ENCODE results near the gene CDKAL1. TPM values are rescaled to one million over a fixed set of nuclear protein-coding genes. Genes with fewer than 3 reads are reported as not detected.

CDKAL1 gene
- total RNA-seq, 2 donors from 2014 or later, result 23.5 to 26.4 TPM

- no peak for TF ChIP-seq CTCF (conservative IDR thresholded peaks at IDR 0.05)
- no peaks in the 10 kb centered on the region for H3K27me3 Mint-ChIP-seq (ENCODE audit: insufficient read depth)
- no peak for DNase-seq
- H3K36me3 Mint-ChIP-seq (ENCODE audit: low read depth), result peaks cover 8% of the 10 kb centered on the region
- no peak overlapping the region for H3K27ac Mint-ChIP-seq
- H3K4me1 Mint-ChIP-seq, result peaks cover 9% of the 10 kb centered on the region
- no peaks in the 10 kb centered on the region for H3K36me3 ChIP-seq (ENCODE audit: control insufficient read depth, insufficient read depth, low read length)
- no peaks in the 10 kb centered on the region for H3K27me3 ChIP-seq (ENCODE audit: control insufficient read depth, insufficient read depth, low read length, poor library complexity, severe bottlenecking)
- H3K4me3 Mint-ChIP-seq, result no peak overlapping the region
- H3K4me1 ChIP-seq (ENCODE audit: control insufficient read depth, insufficient read depth, low read length), result peaks cover 3% of the 10 kb centered on the region
- 84 to 100% methylated on average over 1 to 3 of the region's 3 CpGs for WGBS, 2 experiments (ENCODE audit: insufficient coverage in 1 of 2, insufficient read length in 1 of 2)
- H3K9me3 ChIP-seq (ENCODE audit: control insufficient read depth, low read length), result no peaks in the 10 kb centered on the region
- no peak overlapping the region for H3K9ac ChIP-seq (ENCODE audit: extremely low read depth, low read length, poor library complexity, severe bottlenecking)
- H3K4me3 ChIP-seq (ENCODE audit: low read length), result no peak overlapping the region
- peaks cover 4% of the 10 kb centered on the region for H3K9me3 Mint-ChIP-seq
- no peak overlapping the region for H3K27ac ChIP-seq (ENCODE audit: low read depth, low read length)
Measured at GRCh38 chr6:20569000-20569610, 34.8 kb downstream of the CDKAL1 start.

- Histone ChIP-seq H3K9ac (ENCODE audit: extremely low read depth, low read length, poor library complexity, severe bottlenecking) (no peak overlapping the region), H3K4me1 (ENCODE audit: control insufficient read depth, insufficient read depth, low read length) (peaks cover 10% of the 10 kb centered on the region), H3K27me3 (ENCODE audit: control insufficient read depth, insufficient read depth, low read length, poor library complexity, severe bottlenecking) (no peaks in the 10 kb centered on the region), H3K27ac (ENCODE audit: low read depth, low read length) (no peak overlapping the region), H3K9me3 (ENCODE audit: control insufficient read depth, low read length) (no peaks in the 10 kb centered on the region), H3K4me3 (ENCODE audit: low read length) (no peak overlapping the region), H3K36me3 (ENCODE audit: control insufficient read depth, insufficient read depth, low read length) (no peaks in the 10 kb centered on the region)
- DNase-seq, result no peak
- no peaks in the 10 kb centered on the region for H3K27me3 Mint-ChIP-seq (ENCODE audit: insufficient read depth)
- peaks cover 4% of the 10 kb centered on the region for H3K9me3 Mint-ChIP-seq
- peaks cover 24% of the 10 kb centered on the region for H3K4me1 Mint-ChIP-seq
- H3K4me3 Mint-ChIP-seq, result no peak overlapping the region
- peaks cover 8% of the 10 kb centered on the region for H3K36me3 Mint-ChIP-seq (ENCODE audit: low read depth)
- no peak for TF ChIP-seq CTCF (conservative IDR thresholded peaks at IDR 0.05)
- H3K27ac Mint-ChIP-seq, result no peak overlapping the region
Measured at GRCh38 chr6:20571261-20571660, 37.0 kb downstream of the CDKAL1 start.

GRCh38 chr6:20572288-20572687, 38.0 kb downstream of the CDKAL1 start:
- no peaks in the 10 kb centered on the region for H3K9me3 ChIP-seq (ENCODE audit: control insufficient read depth, low read length)
- no peaks in the 10 kb centered on the region for H3K27me3 ChIP-seq (ENCODE audit: control insufficient read depth, insufficient read depth, low read length, poor library complexity, severe bottlenecking)
- Mint-ChIP-seq H3K4me3 (no peak overlapping the region), H3K27me3 (ENCODE audit: insufficient read depth) (no peaks in the 10 kb centered on the region), H3K27ac (no peak overlapping the region), H3K9me3 (peaks cover 4% of the 10 kb centered on the region), H3K36me3 (ENCODE audit: low read depth) (peaks cover 11% of the 10 kb centered on the region), H3K4me1 (peaks cover 28% of the 10 kb centered on the region)
- DNase-seq, result no peak
- no peak for TF ChIP-seq CTCF (conservative IDR thresholded peaks at IDR 0.05)
- no peak overlapping the region for H3K4me3 ChIP-seq (ENCODE audit: low read length)
- no peak overlapping the region for H3K27ac ChIP-seq (ENCODE audit: low read depth, low read length)
- peaks cover 10% of the 10 kb centered on the region for H3K4me1 ChIP-seq (ENCODE audit: control insufficient read depth, insufficient read depth, low read length)
- H3K9ac ChIP-seq (ENCODE audit: extremely low read depth, low read length, poor library complexity, severe bottlenecking), result no peak overlapping the region
- no peaks in the 10 kb centered on the region for H3K36me3 ChIP-seq (ENCODE audit: control insufficient read depth, insufficient read depth, low read length)
- WGBS, 2 experiments (ENCODE audit: insufficient coverage in 1 of 2, insufficient read length in 1 of 2), result 73% methylated on average over 1 of the region's 2 CpGs; no CpG with 5 or more reads in 1 of the 2 experiments

Data from endodermal cell (in vitro differentiated cells).